H9 (cell line): ENCODE measurements around the gene FXYD3. TPM values are rescaled to one million over a fixed set of nuclear protein-coding genes. Genes with fewer than 3 reads are reported as not detected.

Experiments
- DNase-seq: peaks from one replicate; pipeline ENCODE4 v3.0.0-alpha.2; 2017
- H2AFZ ChIP-seq: one replicate; pipeline ENCODE4 v1.6.1; 2013; ENCODE audit warnings: mild to moderate bottlenecking, low read length, control low read depth, moderate library complexity
- H2AK5ac ChIP-seq: 2 replicates; pipeline ENCODE4 v1.6.1; 2013; ENCODE audit warnings: low read length, control low read depth, mixed read lengths; ENCODE audit not compliant: insufficient read length
- H2BK120ac ChIP-seq: one replicate; pipeline ENCODE4 v1.6.1; 2013; ENCODE audit warnings: low read depth, mild to moderate bottlenecking, low read length, control low read depth, inconsistent platforms; ENCODE audit not compliant: poor library complexity, severe bottlenecking
- H2BK12ac ChIP-seq: 2 replicates; pipeline ENCODE4 v1.6.1; 2013; ENCODE audit warnings: low read length, control low read depth, mixed read lengths, low read depth; ENCODE audit not compliant: insufficient read length
- H2BK15ac ChIP-seq: 2 replicates; pipeline ENCODE4 v1.6.1; 2013; ENCODE audit warnings: low read depth, low read length, control low read depth
- H2BK20ac ChIP-seq: one replicate; pipeline ENCODE4 v1.6.1; 2013; ENCODE audit warnings: low read depth, mild to moderate bottlenecking, low read length, control low read depth, inconsistent platforms; ENCODE audit not compliant: poor library complexity, severe bottlenecking
- H2BK5ac ChIP-seq: 2 replicates; pipeline ENCODE4 v1.6.1; 2013; ENCODE audit warnings: low read length, control low read depth, mixed read lengths; ENCODE audit not compliant: insufficient read length
- H3K14ac ChIP-seq: 2 replicates; pipeline ENCODE4 v1.6.1; 2013; ENCODE audit warnings: low read length, control low read depth; ENCODE audit not compliant: insufficient read depth
- H3K18ac ChIP-seq: 2 replicates; pipeline ENCODE4 v1.6.1; 2013; ENCODE audit warnings: low read depth, mild to moderate bottlenecking, mixed read lengths, low read length, control low read depth; ENCODE audit not compliant: insufficient read length
- H3K23ac ChIP-seq: 2 replicates; pipeline ENCODE4 v1.6.1; 2013; ENCODE audit warnings: low read length, control low read depth, mixed read lengths, low read depth; ENCODE audit not compliant: insufficient read length
- H3K23me2 ChIP-seq: 2 replicates; pipeline ENCODE4 v1.6.1; 2013; ENCODE audit warnings: low read depth, mild to moderate bottlenecking, mixed read lengths, low read length, control low read depth; ENCODE audit not compliant: insufficient read length, poor library complexity, severe bottlenecking
- H3K27ac ChIP-seq: 2 replicates; pipeline ENCODE4 v1.5.1; 2013; ENCODE audit warnings: low read length, control low read depth, mixed read lengths, low read depth; ENCODE audit not compliant: insufficient read length
- H3K27me3 ChIP-seq: 2 replicates; pipeline ENCODE4 v1.6.1; 2013; ENCODE audit warnings: low read length, control low read depth, inconsistent platforms; ENCODE audit not compliant: insufficient read depth
- H3K4ac ChIP-seq: 2 replicates; pipeline ENCODE4 v1.6.1; 2013; ENCODE audit warnings: low read depth, mild to moderate bottlenecking, control low read depth, inconsistent platforms, low read length, moderate library complexity
- H3K4me1 ChIP-seq: 2 replicates; pipeline ENCODE4 v1.6.1; 2013; ENCODE audit warnings: low read length, control low read depth, inconsistent platforms; ENCODE audit not compliant: insufficient read depth
- H3K4me2 ChIP-seq: 2 replicates; pipeline ENCODE4 v1.6.1; 2013; ENCODE audit warnings: low read length, control low read depth, mixed read lengths; ENCODE audit not compliant: insufficient read length, insufficient read depth
- H3K56ac ChIP-seq: 2 replicates; pipeline ENCODE4 v1.6.1; 2013; ENCODE audit warnings: low read depth, mild to moderate bottlenecking, mixed read lengths, low read length, control low read depth; ENCODE audit not compliant: insufficient read length
- H3K79me1 ChIP-seq: 2 replicates; pipeline ENCODE4 v1.6.1; 2013; ENCODE audit warnings: low read depth, mild to moderate bottlenecking, moderate library complexity, low read length, control low read depth, inconsistent platforms; ENCODE audit not compliant: insufficient read depth, poor library complexity, severe bottlenecking
- H3K79me2 ChIP-seq: 2 replicates; pipeline ENCODE4 v1.6.1; 2013; ENCODE audit warnings: low read length, control low read depth, inconsistent platforms; ENCODE audit not compliant: insufficient read depth
- H3K9ac ChIP-seq: 2 replicates; pipeline ENCODE4 v1.6.1; 2013; ENCODE audit warnings: low read length, control low read depth, mixed read lengths; ENCODE audit not compliant: insufficient read length; ENCODE audit errors: extremely low read depth
- H3K9me3 ChIP-seq: one replicate; pipeline ENCODE4 v1.6.1; 2013; ENCODE audit warnings: low read depth, low read length, inconsistent platforms; ENCODE audit not compliant: control insufficient read depth
- H3T11ph ChIP-seq: one replicate; pipeline ENCODE4 v1.6.1; 2013; ENCODE audit warnings: mild to moderate bottlenecking, low read length, control low read depth, inconsistent platforms
- H4K20me1 ChIP-seq: one replicate; pipeline ENCODE4 v1.6.1; 2013; ENCODE audit not compliant: control insufficient read depth, insufficient read length, insufficient read depth
- H4K5ac ChIP-seq: 2 replicates; pipeline ENCODE4 v1.6.1; 2013; ENCODE audit warnings: low read depth, mild to moderate bottlenecking, mixed read lengths, low read length, control low read depth; ENCODE audit not compliant: insufficient read length
- H4K8ac ChIP-seq: replicated peaks from 2 replicates; pipeline ENCODE4 v1.6.1; 2013; ENCODE audit warnings: low read length, control low read depth, mixed read lengths, low read depth; ENCODE audit not compliant: insufficient read length
- H4K91ac ChIP-seq: 2 replicates; pipeline ENCODE4 v1.6.1; 2013; ENCODE audit warnings: low read depth, mild to moderate bottlenecking, moderate library complexity, mixed read lengths, low read length, control low read depth; ENCODE audit not compliant: insufficient read length
- H3K27ac Mint-ChIP-seq, 3 experiments: 2 replicates in 2 of 3; 3 replicates in 1 of 3; pipeline ENCODE4 v1.8.0; 2020 to 2021; ENCODE audit warnings: mixed read lengths in 3 of 3, mild to moderate bottlenecking in 1 of 3, moderate library complexity in 1 of 3
- H3K27me3 Mint-ChIP-seq: 2 replicates; pipeline ENCODE4 v1.8.0; 2021; ENCODE audit warnings: low read depth, mild to moderate bottlenecking, moderate library complexity, mixed read lengths
- H3K36me3 Mint-ChIP-seq, 3 experiments: 2 replicates in 2 of 3; 3 replicates in 1 of 3; pipeline ENCODE4 v1.8.0; 2020 to 2021; ENCODE audit warnings: low read depth in 3 of 3, mixed read lengths in 3 of 3; ENCODE audit not compliant: insufficient read depth in 1 of 3
- H3K4me1 Mint-ChIP-seq, 2 experiments: 2 replicates each; pipeline ENCODE4 v1.8.0; 2020; ENCODE audit warnings: mixed read lengths in 2 of 2
- H3K4me3 Mint-ChIP-seq, 2 experiments: 2 replicates in 1 of 2; 3 replicates in 1 of 2; pipeline ENCODE4 v1.8.0; 2020 to 2021; ENCODE audit warnings: mild to moderate bottlenecking in 2 of 2, mixed read lengths in 2 of 2, moderate library complexity in 1 of 2
- H3K9me3 Mint-ChIP-seq, 2 experiments: 2 replicates in 1 of 2; 3 replicates in 1 of 2; pipeline ENCODE4 v1.8.0; 2020; ENCODE audit warnings: mild to moderate bottlenecking in 2 of 2, mixed read lengths in 2 of 2, moderate library complexity in 1 of 2
- CTCF ChIP-seq: fragments of 200-600 bp; sonication (generic); conservative IDR thresholded peaks from 3 replicates; pipeline ENCODE4 v1.8.0; 2021; ENCODE audit warnings: antibody characterized with exemption, mild to moderate bottlenecking
- WGBS: extraction: QIAGEN DNeasy Blood & Tissue Kit; methylation state at CpG from one replicate; pipeline ENCODE4 v1.1.7; 2013; ENCODE audit warnings: missing lambda C conversion rate, low lambda C conversion rate, mixed read lengths; ENCODE audit not compliant: insufficient read length; ENCODE audit errors: extremely low coverage; 5-methylcytosine and 5-hydroxymethylcytosine counted together
- total RNA-seq: library from RNA; stranded (reverse); gene quantifications from 2 replicates; pipeline ENCODE4 v1.2.1, GENCODE V29; 2021

The FXYD3 gene
- total RNA-seq, 1 experiment from 2014 or later = 1.5 TPM

DNA sequence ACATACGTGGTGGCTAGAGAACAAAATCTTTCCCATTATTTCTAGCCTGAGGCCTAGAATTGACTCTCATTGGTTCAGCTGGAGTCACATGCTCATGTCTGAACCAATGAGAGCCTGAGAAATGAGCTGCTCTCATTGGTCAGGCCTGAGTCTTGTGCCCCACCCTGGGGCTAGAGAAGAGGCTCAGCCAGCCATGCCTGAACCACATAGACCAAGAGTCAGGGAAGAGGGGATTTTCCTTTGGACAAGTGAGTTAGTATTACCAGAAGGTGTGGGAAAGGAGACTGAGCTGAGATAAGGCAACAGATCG, 45.8 kb downstream of the FXYD3 start:
- H3K4me1 ChIP-seq = no peaks in the 10 kb centered on the region

More for the DNA sequence above, 45.8 kb downstream of the FXYD3 start:
- Histone ChIP-seq H3K79me2 (no peaks in the 10 kb centered on the region), H3T11ph (no peak overlapping the region), H3K56ac (no peak overlapping the region), H2BK20ac (no peak overlapping the region), H4K20me1 (no peaks in the 10 kb centered on the region), H3K9ac (no peak overlapping the region), H2BK5ac (no peak overlapping the region), H3K79me1 (no peaks in the 10 kb centered on the region), H3K14ac (no peak overlapping the region), H3K27me3 (no peaks in the 10 kb centered on the region), H3K23ac (no peak overlapping the region), H3K4ac (no peak overlapping the region), H2BK15ac (no peak overlapping the region), H2AFZ (no peak overlapping the region), H3K18ac (no peak overlapping the region), H4K91ac (no peak overlapping the region), H3K27ac (no peak overlapping the region), H3K23me2 (no peaks in the 10 kb centered on the region), H2BK120ac (no peak overlapping the region), H3K9me3 (peaks cover 7% of the 10 kb centered on the region), H3K4me2 (no peak overlapping the region), H4K8ac (no peak overlapping the region), H4K5ac (no peak overlapping the region), H2BK12ac (no peak overlapping the region), H2AK5ac (no peak overlapping the region)
- no peak for DNase-seq
- Mint-ChIP-seq H3K36me3 (peaks cover 78 to 91% (median 85%) of the 10 kb centered on the region in 3 experiments), H3K9me3 (peaks cover 9 to 23% of the 10 kb centered on the region in 2 experiments), H3K4me1 (peaks cover 3% of the 10 kb centered on the region in 2 experiments), H3K27ac (no peak overlapping the region), H3K27me3 (no peaks in the 10 kb centered on the region), H3K4me3 (no peak overlapping the region)
- TF ChIP-seq CTCF = no peak
- WGBS = no CpG with 5 or more reads among the region's 2 CpGs
